Measurements from ENCODE around the gene ACBD3. TPM values are rescaled to one million over a fixed set of nuclear protein-coding genes. Genes with fewer than 3 reads are reported as not detected.

Gene ACBD3
- total RNA-seq, 2 experiments from 2014 or later = 26.5 to 28.3 TPM

DNA sequence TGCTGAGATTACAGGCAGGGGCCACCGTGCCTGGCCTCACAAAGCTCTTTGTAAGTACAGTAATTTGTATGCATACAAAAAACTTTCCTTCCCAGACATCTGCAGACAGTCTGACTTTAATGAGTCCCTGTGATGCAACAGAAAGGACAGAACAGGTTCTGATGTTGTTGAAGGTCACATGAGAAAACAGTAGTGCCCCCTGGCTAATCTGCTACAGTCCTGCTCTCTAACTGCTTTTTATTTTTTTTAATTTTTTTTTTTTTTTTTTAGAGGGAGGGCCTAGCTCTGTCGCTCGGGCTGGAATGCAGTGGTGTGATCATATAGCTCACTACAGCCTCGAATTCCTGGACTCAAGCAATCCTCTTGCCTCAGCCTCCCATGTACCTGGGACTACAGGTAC, 36.7 kb downstream of the ACBD3 start:
- Histone ChIP-seq H3K9me3 (ENCODE audit: control insufficient read depth in 1 of 2, insufficient read depth in 1 of 2, low read length in 2 of 2) (no peaks in the 10 kb centered on the region), H3K4me3 (ENCODE audit: low read length) (no peak overlapping the region), H3K36me3 (ENCODE audit: insufficient read depth, low read length) (peaks cover 70% of the 10 kb centered on the region), H3K27ac (ENCODE audit: low read depth in 1 of 2, low read length in 2 of 2) (no peak overlapping the region), H3K4me1 (ENCODE audit: insufficient read depth, low read length) (no peaks in the 10 kb centered on the region), H3K27me3 (ENCODE audit: control insufficient read depth in 1 of 2, insufficient read depth in 2 of 2, low read length in 2 of 2) (no peaks in the 10 kb centered on the region)
- POLR2A ChIA-PET = no interaction called here
- no peaks in the 10 kb centered on the region for H3K4me1 Mint-ChIP-seq (ENCODE audit: low read depth)
- TF ChIP-seq, protein P1, sequence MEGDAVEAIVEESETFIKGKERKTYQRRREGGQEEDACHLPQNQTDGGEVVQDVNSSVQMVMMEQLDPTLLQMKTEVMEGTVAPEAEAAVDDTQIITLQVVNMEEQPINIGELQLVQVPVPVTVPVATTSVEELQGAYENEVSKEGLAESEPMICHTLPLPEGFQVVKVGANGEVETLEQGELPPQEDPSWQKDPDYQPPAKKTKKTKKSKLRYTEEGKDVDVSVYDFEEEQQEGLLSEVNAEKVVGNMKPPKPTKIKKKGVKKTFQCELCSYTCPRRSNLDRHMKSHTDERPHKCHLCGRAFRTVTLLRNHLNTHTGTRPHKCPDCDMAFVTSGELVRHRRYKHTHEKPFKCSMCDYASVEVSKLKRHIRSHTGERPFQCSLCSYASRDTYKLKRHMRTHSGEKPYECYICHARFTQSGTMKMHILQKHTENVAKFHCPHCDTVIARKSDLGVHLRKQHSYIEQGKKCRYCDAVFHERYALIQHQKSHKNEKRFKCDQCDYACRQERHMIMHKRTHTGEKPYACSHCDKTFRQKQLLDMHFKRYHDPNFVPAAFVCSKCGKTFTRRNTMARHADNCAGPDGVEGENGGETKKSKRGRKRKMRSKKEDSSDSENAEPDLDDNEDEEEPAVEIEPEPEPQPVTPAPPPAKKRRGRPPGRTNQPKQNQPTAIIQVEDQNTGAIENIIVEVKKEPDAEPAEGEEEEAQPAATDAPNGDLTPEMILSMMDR (IDR thresholded peaks at IDR 0.05) = no peak
- DNase-seq (no peak), ATAC-seq (ENCODE audit: poor library complexity) (no peak)
- intact Hi-C loops (cut with DNase I, micrococcal nuclease) = no loop called here
- no peak overlapping the region for H3K27ac Mint-ChIP-seq
- CTCF ChIA-PET = interaction anchor here (0.7 kb wide), 1 partner anchor 648 kb away, joined by 3 read pairs; no protein-coding TSS in a partner anchor
- H3K36me3 Mint-ChIP-seq (ENCODE audit: low read depth) = peaks cover 83% of the 10 kb centered on the region
- no peaks in the 10 kb centered on the region for H3K27me3 Mint-ChIP-seq
- H3K4me3 Mint-ChIP-seq = no peak overlapping the region
- no peaks in the 10 kb centered on the region for H3K9me3 Mint-ChIP-seq

DNA sequence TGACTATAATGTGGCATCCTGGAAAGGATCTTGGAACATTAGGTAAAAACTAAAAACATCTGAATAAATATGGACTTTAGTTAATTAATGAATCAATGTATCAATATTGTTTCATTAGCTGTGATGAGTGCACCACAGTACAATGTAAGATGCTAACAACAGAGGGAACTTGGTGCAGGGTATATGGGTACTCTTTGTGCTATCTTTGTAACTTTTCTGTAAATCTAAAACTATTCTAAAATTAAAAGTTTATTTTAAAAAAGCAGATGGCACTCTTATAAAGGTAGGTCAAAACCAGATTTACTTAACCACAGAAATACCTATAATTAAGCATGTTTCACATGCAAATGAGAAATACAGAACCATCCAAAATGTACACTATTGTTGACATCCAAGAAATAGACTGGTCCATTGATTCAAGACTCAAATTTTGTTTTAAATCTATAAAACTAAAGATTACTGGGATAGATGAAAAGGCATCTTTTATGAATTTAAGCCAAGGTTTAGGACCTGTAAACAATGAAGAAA, 38.4 kb downstream of the ACBD3 start:
- no peak overlapping the region for H3K27ac Mint-ChIP-seq
- H3K36me3 Mint-ChIP-seq (ENCODE audit: low read depth) = peaks cover 80% of the 10 kb centered on the region
- H3K4me3 ChIP-seq (ENCODE audit: low read length) = no peak overlapping the region
- no peaks in the 10 kb centered on the region for H3K27me3 Mint-ChIP-seq
- intact Hi-C loops (cut with DNase I, micrococcal nuclease) = no loop called here
- no peak for ATAC-seq (ENCODE audit: poor library complexity)
- no peaks in the 10 kb centered on the region for H3K9me3 ChIP-seq (ENCODE audit: control insufficient read depth in 1 of 2, insufficient read depth in 1 of 2, low read length in 2 of 2)
- POLR2A ChIA-PET = no interaction called here
- no peak overlapping the region for H3K4me3 Mint-ChIP-seq
- TF ChIP-seq, protein P1 (IDR thresholded peaks at IDR 0.05) = no peak
- no peak for DNase-seq
- no peak overlapping the region for H3K27ac ChIP-seq (ENCODE audit: low read depth in 1 of 2, low read length in 2 of 2)
- H3K36me3 ChIP-seq (ENCODE audit: insufficient read depth, low read length) = peaks cover 59% of the 10 kb centered on the region
- no peaks in the 10 kb centered on the region for H3K27me3 ChIP-seq (ENCODE audit: control insufficient read depth in 1 of 2, insufficient read depth in 2 of 2, low read length in 2 of 2)
- CTCF ChIA-PET = interaction anchor here (1.2 kb wide), 1 partner anchor 11 kb away, joined by 3 read pairs; no protein-coding TSS in a partner anchor
- no peaks in the 10 kb centered on the region for H3K4me1 Mint-ChIP-seq (ENCODE audit: low read depth)
- no peaks in the 10 kb centered on the region for H3K4me1 ChIP-seq (ENCODE audit: insufficient read depth, low read length)
- H3K9me3 Mint-ChIP-seq = no peaks in the 10 kb centered on the region

DNA sequence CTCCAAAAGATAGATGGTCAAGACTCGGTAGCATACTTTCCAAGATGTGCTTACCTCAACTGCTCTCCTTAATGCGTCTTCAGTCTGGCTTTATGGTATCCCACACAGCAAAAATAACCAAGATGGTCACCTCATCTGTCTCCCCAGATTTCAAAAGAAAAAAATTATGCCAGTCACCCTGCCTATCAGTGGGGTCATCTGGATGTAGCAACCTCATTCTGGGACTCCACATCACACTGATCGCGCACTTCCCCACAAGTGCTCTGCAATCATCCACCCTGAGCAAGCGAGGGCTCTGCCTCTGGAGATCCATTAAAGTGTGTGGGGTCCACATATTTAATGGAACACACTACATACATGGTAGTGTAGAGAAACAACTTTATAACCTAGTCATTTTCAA, 42.5 kb downstream of the ACBD3 start:
- POLR2A ChIA-PET = no interaction called here
- DNase-seq = no peak
- Mint-ChIP-seq H3K9me3 (no peaks in the 10 kb centered on the region), H3K4me1 (ENCODE audit: low read depth) (no peaks in the 10 kb centered on the region), H3K4me3 (no peak overlapping the region), H3K27ac (no peak overlapping the region), H3K36me3 (ENCODE audit: low read depth) (peaks cover 55% of the 10 kb centered on the region), H3K27me3 (no peaks in the 10 kb centered on the region)
- CTCF ChIA-PET = no interaction called here
- Histone ChIP-seq H3K36me3 (ENCODE audit: insufficient read depth, low read length) (peaks cover 35% of the 10 kb centered on the region), H3K27ac (ENCODE audit: low read depth in 1 of 2, low read length in 2 of 2) (no peak overlapping the region), H3K4me1 (ENCODE audit: insufficient read depth, low read length) (no peaks in the 10 kb centered on the region), H3K9me3 (ENCODE audit: control insufficient read depth in 1 of 2, insufficient read depth in 1 of 2, low read length in 2 of 2) (no peaks in the 10 kb centered on the region), H3K27me3 (ENCODE audit: control insufficient read depth in 1 of 2, insufficient read depth in 2 of 2, low read length in 2 of 2) (no peaks in the 10 kb centered on the region), H3K4me3 (ENCODE audit: low read length) (no peak overlapping the region)
- ATAC-seq (ENCODE audit: poor library complexity) = no peak
- TF ChIP-seq, protein P1 (IDR thresholded peaks at IDR 0.05) = no peak
- intact Hi-C loops (cut with DNase I, micrococcal nuclease) = no loop called here

Data from CD4-positive, alpha-beta T cell (primary cell).